Liver (tissue), 9 donors: ENCODE results near the gene LRPPRC. TPM values are rescaled to one million over a fixed set of nuclear protein-coding genes. Genes with fewer than 3 reads are reported as not detected.

Experiments
- DNase-seq: peaks from one replicate; pipeline ENCODE4 v3.0.0-alpha.2; 2017; ENCODE audit warnings: low spot score
- H3K27ac ChIP-seq, 2 donors: one replicate each; pipeline ENCODE4 v1.7.0; 2013; ENCODE audit warnings: inconsistent platforms in 2 of 2, low read length in 2 of 2, control low read depth in 1 of 2, low read depth in 1 of 2, mild to moderate bottlenecking in 1 of 2
- H3K27me3 ChIP-seq, 4 donors: one replicate each; pipeline versions ENCODE4 v1.6.1 to v1.7.0; 2013; ENCODE audit warnings: low read length in 3 of 4, inconsistent platforms in 1 of 4, mild to moderate bottlenecking in 1 of 4, moderate library complexity in 1 of 4; ENCODE audit not compliant: control insufficient read depth in 4 of 4, insufficient read depth in 4 of 4
- H3K36me3 ChIP-seq, 4 donors: one replicate each; pipeline versions ENCODE4 v1.6.1 to v1.7.0; 2013; ENCODE audit warnings: low read length in 3 of 4, mild to moderate bottlenecking in 3 of 4, low read depth in 1 of 4, moderate library complexity in 1 of 4; ENCODE audit not compliant: control insufficient read depth in 4 of 4, insufficient read depth in 3 of 4
- H3K4me1 ChIP-seq, 4 donors: one replicate each; pipeline versions ENCODE4 v1.6.1 to v1.7.0; 2013; ENCODE audit warnings: low read length in 3 of 4, mild to moderate bottlenecking in 3 of 4, moderate library complexity in 1 of 4; ENCODE audit not compliant: control insufficient read depth in 4 of 4, insufficient read depth in 4 of 4
- H3K4me3 ChIP-seq, 3 donors: one replicate each; pipeline versions ENCODE4 v1.6.1 to v1.7.0; 2013; ENCODE audit warnings: low read length in 3 of 3, control low read depth in 1 of 3, low read depth in 1 of 3, mild to moderate bottlenecking in 1 of 3
- H3K9ac ChIP-seq, 2 donors: one replicate each; pipeline ENCODE4 v1.7.0; 2013; ENCODE audit warnings: low read length in 2 of 2, mild to moderate bottlenecking in 2 of 2, moderate library complexity in 2 of 2, control low read depth in 1 of 2, low read depth in 1 of 2
- H3K9me3 ChIP-seq, 4 donors: one replicate each; pipeline versions ENCODE4 v1.6.1 to v1.7.0; 2013; ENCODE audit warnings: low read length in 3 of 4; ENCODE audit not compliant: control insufficient read depth in 4 of 4
- EGR1 ChIP-seq, 2 donors: IDR thresholded peaks; 2 replicates each; pipeline ENCODE4 v1.6.1; 2016 to 2018; ENCODE audit warnings: antibody characterized with exemption in 2 of 2, low read depth in 2 of 2
- FOXA1 ChIP-seq: IDR thresholded peaks from 2 replicates; pipeline ENCODE4 v1.6.1; 2016; ENCODE audit warnings: antibody characterized with exemption
- FOXA2 ChIP-seq: IDR thresholded peaks from 2 replicates; pipeline ENCODE4 v1.6.1; 2016; ENCODE audit warnings: antibody characterized with exemption
- HNF4A ChIP-seq, 2 donors: conservative IDR thresholded peaks; 2 replicates each; pipeline ENCODE4 v1.6.1; 2016; ENCODE audit warnings: antibody characterized with exemption in 2 of 2, mild to moderate bottlenecking in 2 of 2
- HNF4G ChIP-seq: IDR thresholded peaks from 2 replicates; pipeline ENCODE4 v1.6.1; 2016; ENCODE audit warnings: antibody characterized with exemption
- JUND ChIP-seq, 2 donors: IDR thresholded peaks; 2 replicates each; pipeline ENCODE4 v1.6.1; 2016; ENCODE audit warnings: antibody characterized with exemption in 2 of 2
- RAD21 ChIP-seq, 2 donors: IDR thresholded peaks; 2 replicates each; pipeline ENCODE4 v1.6.1; 2016; ENCODE audit warnings: antibody characterized with exemption in 2 of 2, mild to moderate bottlenecking in 2 of 2
- RXRA ChIP-seq, 2 donors: IDR thresholded peaks; 2 replicates each; pipeline ENCODE4 v1.6.1; 2017 to 2018; ENCODE audit warnings: antibody characterized with exemption in 2 of 2, mild to moderate bottlenecking in 1 of 2
- SP1 ChIP-seq: IDR thresholded peaks from 2 replicates; pipeline ENCODE4 v1.6.1; 2018; ENCODE audit warnings: antibody characterized with exemption, mild to moderate bottlenecking
- TAF1 ChIP-seq: conservative IDR thresholded peaks from 2 replicates; pipeline ENCODE4 v1.6.1; 2016; ENCODE audit warnings: antibody characterized with exemption, mild to moderate bottlenecking
- YY1 ChIP-seq: IDR thresholded peaks from 2 replicates; pipeline ENCODE4 v1.6.1; 2016; ENCODE audit warnings: antibody characterized with exemption, mild to moderate bottlenecking
- WGBS: extraction: QIAGEN DNeasy Blood & Tissue Kit; methylation state at CpG from one replicate; pipeline ENCODE4 v1.1.7; 2013; 5-methylcytosine and 5-hydroxymethylcytosine counted together
- polyA plus RNA-seq, 2 donors: library from polyadenylated mRNA; stranded (reverse) in 1 of 2; unstranded in 1 of 2; fragments of 200-250 nt in 1 of 2; fragments of >200 nt in 1 of 2; fragmentation: Nextera tagmentation in 1 of 2; extraction: Ambion mirVana in 1 of 2; gene quantifications; one replicate each; pipeline versions ENCODE4 v1.2.1 to v1.2.3, GENCODE V29; 2013 to 2015
- total RNA-seq, 2 donors: library from RNA; depleted of rRNA; stranded (reverse); fragments of >200 nt; gene quantifications; one replicate each; pipeline ENCODE4 v1.2.3, GENCODE V29; 2014
- TF ChIP-seq, protein P1 (sequence below): IDR thresholded peaks from 2 replicates; pipeline ENCODE4 v1.6.1; 2016; ENCODE audit warnings: antibody characterized with exemption, mild to moderate bottlenecking
- TF ChIP-seq, protein P2 (sequence below): IDR thresholded peaks from 2 replicates; pipeline ENCODE4 v1.6.1; 2016; ENCODE audit warnings: antibody characterized with exemption
- TF ChIP-seq, protein P3 (sequence below): fragments of 150-350 bp; IDR thresholded peaks from 2 replicates; pipeline ENCODE4 v1.5.1; 2017; ENCODE audit warnings: improper control_type of control experiment, low read depth, low read length; ENCODE audit not compliant: missing input control
- TF ChIP-seq, protein P4 (sequence below): IDR thresholded peaks from 2 replicates; pipeline ENCODE4 v1.6.1; 2016; ENCODE audit warnings: antibody characterized with exemption
- TF ChIP-seq, protein P5 (sequence below): IDR thresholded peaks from 2 replicates; pipeline ENCODE4 v1.6.1; 2016; ENCODE audit warnings: antibody characterized with exemption
- donor health status: healthy.
- donor health status: healthy.
- donor health status: healthy.
- donor health status: healthy.
- donor health status: healthy.

Gene LRPPRC
- total and polyA plus RNA-seq, 4 donors: 24.5 to 62.3 (median 34.4) TPM

DNA sequence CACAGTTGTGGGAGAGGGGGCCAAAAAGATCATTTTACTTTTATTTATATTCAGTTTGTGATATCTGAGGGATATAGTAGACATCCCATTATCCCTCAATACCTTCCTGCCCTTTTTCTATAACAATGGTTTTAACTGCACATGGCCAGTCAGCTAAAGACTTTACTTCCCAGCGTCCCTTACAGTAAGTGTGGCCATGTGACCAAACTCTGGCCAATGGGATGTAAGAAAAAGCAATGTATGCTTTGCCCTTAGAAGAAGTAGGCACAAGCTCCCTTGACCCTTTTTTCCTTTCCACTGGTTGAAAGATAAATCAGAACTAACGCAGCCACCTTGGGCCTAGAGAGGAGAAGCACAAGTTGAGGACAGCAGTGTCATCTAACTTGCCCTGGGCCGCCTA is 44.6 kb upstream of the LRPPRC start:
- no peaks in the 10 kb centered on the region for H3K9me3 ChIP-seq
- 87% methylated on average over 3 of the region's 3 CpGs for WGBS
- H3K36me3 ChIP-seq: no peaks in the 10 kb centered on the region
- H3K27ac ChIP-seq: no peak overlapping the region
- DNase-seq: no peak
- no peak overlapping the region for H3K4me3 ChIP-seq
- TF ChIP-seq, protein P1, sequence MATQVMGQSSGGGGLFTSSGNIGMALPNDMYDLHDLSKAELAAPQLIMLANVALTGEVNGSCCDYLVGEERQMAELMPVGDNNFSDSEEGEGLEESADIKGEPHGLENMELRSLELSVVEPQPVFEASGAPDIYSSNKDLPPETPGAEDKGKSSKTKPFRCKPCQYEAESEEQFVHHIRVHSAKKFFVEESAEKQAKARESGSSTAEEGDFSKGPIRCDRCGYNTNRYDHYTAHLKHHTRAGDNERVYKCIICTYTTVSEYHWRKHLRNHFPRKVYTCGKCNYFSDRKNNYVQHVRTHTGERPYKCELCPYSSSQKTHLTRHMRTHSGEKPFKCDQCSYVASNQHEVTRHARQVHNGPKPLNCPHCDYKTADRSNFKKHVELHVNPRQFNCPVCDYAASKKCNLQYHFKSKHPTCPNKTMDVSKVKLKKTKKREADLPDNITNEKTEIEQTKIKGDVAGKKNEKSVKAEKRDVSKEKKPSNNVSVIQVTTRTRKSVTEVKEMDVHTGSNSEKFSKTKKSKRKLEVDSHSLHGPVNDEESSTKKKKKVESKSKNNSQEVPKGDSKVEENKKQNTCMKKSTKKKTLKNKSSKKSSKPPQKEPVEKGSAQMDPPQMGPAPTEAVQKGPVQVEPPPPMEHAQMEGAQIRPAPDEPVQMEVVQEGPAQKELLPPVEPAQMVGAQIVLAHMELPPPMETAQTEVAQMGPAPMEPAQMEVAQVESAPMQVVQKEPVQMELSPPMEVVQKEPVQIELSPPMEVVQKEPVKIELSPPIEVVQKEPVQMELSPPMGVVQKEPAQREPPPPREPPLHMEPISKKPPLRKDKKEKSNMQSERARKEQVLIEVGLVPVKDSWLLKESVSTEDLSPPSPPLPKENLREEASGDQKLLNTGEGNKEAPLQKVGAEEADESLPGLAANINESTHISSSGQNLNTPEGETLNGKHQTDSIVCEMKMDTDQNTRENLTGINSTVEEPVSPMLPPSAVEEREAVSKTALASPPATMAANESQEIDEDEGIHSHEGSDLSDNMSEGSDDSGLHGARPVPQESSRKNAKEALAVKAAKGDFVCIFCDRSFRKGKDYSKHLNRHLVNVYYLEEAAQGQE: no peak
- TF ChIP-seq JUND (IDR thresholded peaks at IDR 0.05): no peak
- no peak for TF ChIP-seq SP1
- TF ChIP-seq HNF4A (conservative IDR thresholded peaks at IDR 0.05): no peak
- no peak for TF ChIP-seq RAD21 (IDR thresholded peaks at IDR 0.05)
- no peak overlapping the region for H3K9ac ChIP-seq
- no peaks in the 10 kb centered on the region for H3K27me3 ChIP-seq
- peaks cover 0 to 7% (median 2%) of the 10 kb centered on the region in 4 donors for H3K4me1 ChIP-seq

DNA sequence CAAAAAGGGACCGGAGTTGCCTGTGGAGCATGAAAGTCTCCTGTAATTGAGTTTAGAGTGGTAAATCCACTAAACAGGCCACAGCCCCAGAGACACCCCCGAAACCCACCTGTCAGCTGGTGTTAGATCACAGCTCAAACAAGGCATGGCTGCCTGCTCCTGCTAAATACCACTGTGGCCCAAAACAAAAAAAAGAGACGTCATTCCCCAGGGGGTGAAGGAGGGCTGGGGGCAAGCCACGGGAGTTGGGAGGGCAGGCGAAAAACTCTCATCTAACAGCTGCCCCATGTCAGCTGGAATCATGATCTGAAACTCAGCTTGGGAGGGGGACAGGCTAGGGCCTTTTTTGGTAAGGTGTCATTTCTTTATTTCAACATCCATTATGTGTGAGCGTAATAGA is 42.5 kb upstream of the LRPPRC start:
- Histone ChIP-seq H3K4me3 (no peak overlapping the region), H3K9me3 (no peaks in the 10 kb centered on the region), H3K36me3 (no peaks in the 10 kb centered on the region), H3K27me3 (no peaks in the 10 kb centered on the region), H3K27ac (no peak overlapping the region), H3K9ac (no peak overlapping the region), H3K4me1 (no peaks in the 10 kb centered on the region)
- DNase-seq: no peak
- 84% methylated on average over 6 of the region's 6 CpGs for WGBS
- TF ChIP-seq, protein P2, sequence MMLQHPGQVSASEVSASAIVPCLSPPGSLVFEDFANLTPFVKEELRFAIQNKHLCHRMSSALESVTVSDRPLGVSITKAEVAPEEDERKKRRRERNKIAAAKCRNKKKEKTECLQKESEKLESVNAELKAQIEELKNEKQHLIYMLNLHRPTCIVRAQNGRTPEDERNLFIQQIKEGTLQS: no peak
- no peak for TF ChIP-seq FOXA1
- TF ChIP-seq FOXA2: no peak
- TF ChIP-seq, protein P1: no peak
- no peak for TF ChIP-seq JUND (IDR thresholded peaks at IDR 0.05)
- TF ChIP-seq, protein P3, sequence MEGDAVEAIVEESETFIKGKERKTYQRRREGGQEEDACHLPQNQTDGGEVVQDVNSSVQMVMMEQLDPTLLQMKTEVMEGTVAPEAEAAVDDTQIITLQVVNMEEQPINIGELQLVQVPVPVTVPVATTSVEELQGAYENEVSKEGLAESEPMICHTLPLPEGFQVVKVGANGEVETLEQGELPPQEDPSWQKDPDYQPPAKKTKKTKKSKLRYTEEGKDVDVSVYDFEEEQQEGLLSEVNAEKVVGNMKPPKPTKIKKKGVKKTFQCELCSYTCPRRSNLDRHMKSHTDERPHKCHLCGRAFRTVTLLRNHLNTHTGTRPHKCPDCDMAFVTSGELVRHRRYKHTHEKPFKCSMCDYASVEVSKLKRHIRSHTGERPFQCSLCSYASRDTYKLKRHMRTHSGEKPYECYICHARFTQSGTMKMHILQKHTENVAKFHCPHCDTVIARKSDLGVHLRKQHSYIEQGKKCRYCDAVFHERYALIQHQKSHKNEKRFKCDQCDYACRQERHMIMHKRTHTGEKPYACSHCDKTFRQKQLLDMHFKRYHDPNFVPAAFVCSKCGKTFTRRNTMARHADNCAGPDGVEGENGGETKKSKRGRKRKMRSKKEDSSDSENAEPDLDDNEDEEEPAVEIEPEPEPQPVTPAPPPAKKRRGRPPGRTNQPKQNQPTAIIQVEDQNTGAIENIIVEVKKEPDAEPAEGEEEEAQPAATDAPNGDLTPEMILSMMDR: no peak
- TF ChIP-seq RAD21 (IDR thresholded peaks at IDR 0.05): no peak
- TF ChIP-seq EGR1 (IDR thresholded peaks at IDR 0.05; ENCODE audit: low read depth in 2 of 2): no peak
- TF ChIP-seq, protein P4, sequence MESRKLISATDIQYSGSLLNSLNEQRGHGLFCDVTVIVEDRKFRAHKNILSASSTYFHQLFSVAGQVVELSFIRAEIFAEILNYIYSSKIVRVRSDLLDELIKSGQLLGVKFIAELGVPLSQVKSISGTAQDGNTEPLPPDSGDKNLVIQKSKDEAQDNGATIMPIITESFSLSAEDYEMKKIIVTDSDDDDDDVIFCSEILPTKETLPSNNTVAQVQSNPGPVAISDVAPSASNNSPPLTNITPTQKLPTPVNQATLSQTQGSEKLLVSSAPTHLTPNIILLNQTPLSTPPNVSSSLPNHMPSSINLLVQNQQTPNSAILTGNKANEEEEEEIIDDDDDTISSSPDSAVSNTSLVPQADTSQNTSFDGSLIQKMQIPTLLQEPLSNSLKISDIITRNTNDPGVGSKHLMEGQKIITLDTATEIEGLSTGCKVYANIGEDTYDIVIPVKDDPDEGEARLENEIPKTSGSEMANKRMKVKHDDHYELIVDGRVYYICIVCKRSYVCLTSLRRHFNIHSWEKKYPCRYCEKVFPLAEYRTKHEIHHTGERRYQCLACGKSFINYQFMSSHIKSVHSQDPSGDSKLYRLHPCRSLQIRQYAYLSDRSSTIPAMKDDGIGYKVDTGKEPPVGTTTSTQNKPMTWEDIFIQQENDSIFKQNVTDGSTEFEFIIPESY: no peak
- no peak for TF ChIP-seq RXRA (IDR thresholded peaks at IDR 0.05)
- TF ChIP-seq YY1: no peak
- TF ChIP-seq HNF4G: no peak
- TF ChIP-seq TAF1: no peak
- TF ChIP-seq, protein P5, sequence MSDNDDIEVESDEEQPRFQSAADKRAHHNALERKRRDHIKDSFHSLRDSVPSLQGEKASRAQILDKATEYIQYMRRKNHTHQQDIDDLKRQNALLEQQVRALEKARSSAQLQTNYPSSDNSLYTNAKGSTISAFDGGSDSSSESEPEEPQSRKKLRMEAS: no peak
